ELF-1 (cell line): ENCODE results near the gene CDKL4.
"Not testable (repeated sequence)": the region's sequence is repeated elsewhere in the genome, so short reads cannot be mapped to it uniquely, and the experiment has no call there.

Experiments used
- DNase-seq: peaks from one replicate; pipeline ENCODE4 v3.0.0-alpha.2; 2016; ENCODE audit warnings: low read depth, low spot score

CDKL4 gene

GRCh38 chr2:39179974-39180960 lies 63.5 kb downstream of the CDKL4 start:
- DNase-seq: peak; percentile 96

GRCh38 chr2:39178756-39179155 lies 65.0 kb downstream of the CDKL4 start:
- DNase-seq: no peak

- peak; percentile 73 for DNase-seq
These were observed 66.8 kb downstream of the CDKL4 start for GRCh38 chr2:39176997-39177396.

GRCh38 chr2:39175026-39175812 lies 68.6 kb downstream of the CDKL4 start:
- no peak for DNase-seq

GRCh38 chr2:39174022-39174421 lies 69.7 kb downstream of the CDKL4 start:
- DNase-seq: no peak

- DNase-seq: not testable (repeated sequence)
These were observed 71.6 kb downstream of the CDKL4 start for GRCh38 chr2:39172047-39172706.

GRCh38 chr2:39171621-39172020 lies 72.1 kb downstream of the CDKL4 start:
- DNase-seq: no peak

- no peak for DNase-seq
These were observed 79.7 kb downstream of the CDKL4 start for GRCh38 chr2:39164089-39164488.

- DNase-seq: no peak
These were observed 82.8 kb downstream of the CDKL4 start for GRCh38 chr2:39160982-39161381.

- no peak for DNase-seq
These were observed 84.5 kb downstream of the CDKL4 start for GRCh38 chr2:39159283-39159682.

- no peak for DNase-seq
These were observed 85.4 kb downstream of the CDKL4 start for GRCh38 chr2:39158351-39158750.

GRCh38 chr2:39156846-39157245 lies 86.9 kb downstream of the CDKL4 start:
- DNase-seq: no peak

- no peak for DNase-seq
These were observed 87.7 kb downstream of the CDKL4 start for GRCh38 chr2:39156107-39156506.

- DNase-seq: not testable (repeated sequence)
These were observed 88.2 kb downstream of the CDKL4 start for GRCh38 chr2:39155573-39155972.

GRCh38 chr2:39154944-39155343 lies 88.8 kb downstream of the CDKL4 start:
- no peak for DNase-seq

- DNase-seq: no peak
These were observed 90.5 kb downstream of the CDKL4 start for GRCh38 chr2:39153312-39153711.

GRCh38 chr2:39152504-39152903 lies 91.3 kb downstream of the CDKL4 start:
- no peak for DNase-seq

GRCh38 chr2:39150890-39151497 lies 92.8 kb downstream of the CDKL4 start:
- no peak for DNase-seq

GRCh38 chr2:39150102-39150562 lies 93.6 kb downstream of the CDKL4 start:
- DNase-seq: no peak

GRCh38 chr2:39146630-39147029 lies 97.1 kb downstream of the CDKL4 start:
- no peak for DNase-seq

- DNase-seq: no peak
These were observed 97.8 kb downstream of the CDKL4 start for GRCh38 chr2:39145906-39146421.
